HCT116 (cell line): ENCODE measurements around the gene RPS14. TPM values are rescaled to one million over a fixed set of nuclear protein-coding genes. Genes with fewer than 3 reads are reported as not detected.
A peak's percentile ranks its signal among the peaks of the same experiment; 100 is the strongest.

Source experiments
- ATAC-seq: fragments of 200-7000 bp; cut with Tn5 transposase; 2 replicates; pipeline ENCODE4 v1.9.1; 2020; ENCODE audit warnings: mild to moderate bottlenecking, moderate library complexity
- BruUV-seq: library from RNA; stranded (reverse); fragments of 400-500 nt; replicated peaks from 2 replicates; lab custom pipeline; 2021; lab: Mats Ljungman, UMichigan
- CTCF ChIA-PET: fragments of 300-600 bp; sonication (Branson Sonifier 250); formaldehyde crosslinking; loops from one replicate; lab custom pipeline; 2021; ENCODE audit warnings: antibody characterized with exemption; lab: Charles Lee
- POLR2A ChIA-PET: fragments of 300-600, 350-600 bp; sonication (Branson Sonifier 250); formaldehyde crosslinking; loops from one replicate; lab custom pipeline; 2021; ENCODE audit warnings: antibody characterized with exemption; lab: Charles Lee
- RAD21 ChIA-PET, 2 experiments: fragments of 300-600 bp; sonication (Branson Sonifier 250); formaldehyde crosslinking; loops; one replicate each; lab custom pipeline; 2023; ENCODE audit warnings: low total read pairs in 2 of 2; ENCODE audit not compliant: uncharacterized antibody in 2 of 2, unreplicated experiment in 2 of 2, low non-redundant PET in 1 of 2; lab: Charles Lee
- DNase-seq: peaks from one replicate; pipeline ENCODE4 v3.0.0-alpha.2; 2010; ENCODE audit warnings: low read depth, low spot score
- H2AFZ ChIP-seq: fragments of 200-600 bp; shearing (Covaris generic), sonication (generic); 2 replicates; pipeline ENCODE4 v1.6.1; 2017; ENCODE audit warnings: low read depth, mixed run types, mixed read lengths, antibody characterized with exemption, low read length; ENCODE audit not compliant: poor library complexity, severe bottlenecking
- H3K27ac ChIP-seq: 2 replicates; pipeline ENCODE4 v1.5.1; 2012; ENCODE audit warnings: low read depth, low read length
- H3K27me3 ChIP-seq: fragments of 200-600 bp; sonication (generic); 2 replicates; pipeline ENCODE4 v1.6.1; 2016; ENCODE audit warnings: mixed run types, low read length, mixed read lengths; ENCODE audit not compliant: insufficient read depth
- H3K36me3 ChIP-seq, 2 experiments: fragments of 200-500 bp in 1 of 2; fragments of 200-600 bp in 1 of 2; sonication (Bioruptor generic) in 1 of 2; sonication (generic) in 1 of 2; 2 replicates each; pipeline versions ENCODE4 v1.5.1 to v1.6.1; 2014 to 2016; ENCODE audit warnings: low read length in 2 of 2, inconsistent platforms in 1 of 2, mixed read lengths in 1 of 2, mixed run types in 1 of 2; ENCODE audit not compliant: insufficient read depth in 2 of 2, control insufficient read depth in 1 of 2
- H3K4me1 ChIP-seq, 2 experiments: fragments of 200-600 bp in 1 of 2; sonication (generic) in 1 of 2; 2 replicates each; pipeline versions ENCODE4 v1.5.1 to v1.6.1; 2012 to 2017; ENCODE audit warnings: low read length in 2 of 2, inconsistent platforms in 1 of 2, mild to moderate bottlenecking in 1 of 2, mixed read lengths in 1 of 2, mixed run types in 1 of 2, moderate library complexity in 1 of 2; ENCODE audit not compliant: insufficient read depth in 2 of 2, control insufficient read depth in 1 of 2
- H3K4me2 ChIP-seq: fragments of 200-600 bp; sonication (generic); 2 replicates; pipeline ENCODE4 v1.6.1; 2017; ENCODE audit warnings: mixed run types, low read length, mixed read lengths
- H3K4me3 ChIP-seq, 2 experiments: fragments of 200-600 bp in 1 of 2; sonication (generic) in 1 of 2; replicated peaks in 1 of 2; 2 replicates each; pipeline ENCODE4 v1.5.1; 2011 to 2016; ENCODE audit warnings: low read length in 2 of 2, control low read depth in 1 of 2, low read depth in 1 of 2, mild to moderate bottlenecking in 1 of 2, mixed read lengths in 1 of 2, mixed run types in 1 of 2
- H3K79me2 ChIP-seq: fragments of 200-600 bp; sonication (generic); 2 replicates; pipeline ENCODE4 v1.6.1; 2017; ENCODE audit warnings: mild to moderate bottlenecking, mixed run types, low read length, moderate library complexity, mixed read lengths; ENCODE audit not compliant: insufficient read depth
- H3K9ac ChIP-seq: fragments of 200-600 bp; sonication (generic); 2 replicates; pipeline ENCODE4 v1.6.1; 2016; ENCODE audit warnings: low read length, mixed read lengths
- H3K9me2 ChIP-seq: fragments of 200-600 bp; sonication (generic), shearing (Covaris generic); 2 replicates; pipeline ENCODE4 v1.6.1; 2017; ENCODE audit warnings: mixed run types, mild to moderate bottlenecking, moderate library complexity; ENCODE audit not compliant: insufficient read depth
- H3K9me3 ChIP-seq, 2 experiments: fragments of 200-500 bp in 1 of 2; fragments of 200-600 bp in 1 of 2; sonication (Bioruptor generic) in 1 of 2; sonication (generic) in 1 of 2; 2 replicates each; pipeline ENCODE4 v1.6.1; 2014 to 2017; ENCODE audit warnings: low read length in 2 of 2, mixed read lengths in 2 of 2, inconsistent platforms in 1 of 2, low read depth in 1 of 2, mild to moderate bottlenecking in 1 of 2, mixed run types in 1 of 2, moderate library complexity in 1 of 2; ENCODE audit not compliant: control insufficient read depth in 1 of 2, insufficient read depth in 1 of 2
- H4K20me1 ChIP-seq: fragments of 200-600 bp; sonication (generic), shearing (Covaris generic); 2 replicates; pipeline ENCODE4 v1.6.1; 2017; ENCODE audit warnings: mixed run types, mild to moderate bottlenecking, moderate library complexity; ENCODE audit not compliant: insufficient read depth
- CTCF ChIP-seq, 3 experiments: fragments of 200-600 bp in 1 of 3; sonication (generic) in 1 of 3; IDR thresholded peaks in 2 of 3; conservative IDR thresholded peaks in 1 of 3; 2 replicates each; pipeline ENCODE4 v1.5.1; 2012 to 2017; ENCODE audit warnings: low read depth in 2 of 3, low read length in 2 of 3, antibody characterized with exemption in 1 of 3, borderline replicate concordance in 1 of 3, control low read depth in 1 of 3, mild to moderate bottlenecking in 1 of 3, mixed read lengths in 1 of 3, mixed run types in 1 of 3, moderate library complexity in 1 of 3; ENCODE audit not compliant: insufficient read depth in 1 of 3
- EGR1 ChIP-seq: IDR thresholded peaks from 2 replicates; pipeline ENCODE4 v1.6.1; 2012; ENCODE audit warnings: low read depth
- JUND ChIP-seq: IDR thresholded peaks from 2 replicates; pipeline ENCODE4 v1.6.1; 2012
- MAX ChIP-seq: IDR thresholded peaks from 2 replicates; pipeline ENCODE4 v1.6.1; 2012
- RAD21 ChIP-seq: IDR thresholded peaks from 2 replicates; pipeline ENCODE4 v1.6.1; 2012; ENCODE audit warnings: low read depth, mild to moderate bottlenecking
- intact Hi-C: fragments of 100-400 bp; cut with micrococcal nuclease; formaldehyde crosslinking; loops from 2 replicates; pipeline ENCODE4 v1.10.0; 2022
- total RNA-seq: library from RNA; stranded (reverse); gene quantifications from one replicate; pipeline ENCODE4 v1.2.1, GENCODE V29; 2021; ENCODE audit not compliant: unreplicated experiment

RPS14 gene
- total RNA-seq, 1 experiment from 2014 or later, result 2,557 TPM

DNA sequence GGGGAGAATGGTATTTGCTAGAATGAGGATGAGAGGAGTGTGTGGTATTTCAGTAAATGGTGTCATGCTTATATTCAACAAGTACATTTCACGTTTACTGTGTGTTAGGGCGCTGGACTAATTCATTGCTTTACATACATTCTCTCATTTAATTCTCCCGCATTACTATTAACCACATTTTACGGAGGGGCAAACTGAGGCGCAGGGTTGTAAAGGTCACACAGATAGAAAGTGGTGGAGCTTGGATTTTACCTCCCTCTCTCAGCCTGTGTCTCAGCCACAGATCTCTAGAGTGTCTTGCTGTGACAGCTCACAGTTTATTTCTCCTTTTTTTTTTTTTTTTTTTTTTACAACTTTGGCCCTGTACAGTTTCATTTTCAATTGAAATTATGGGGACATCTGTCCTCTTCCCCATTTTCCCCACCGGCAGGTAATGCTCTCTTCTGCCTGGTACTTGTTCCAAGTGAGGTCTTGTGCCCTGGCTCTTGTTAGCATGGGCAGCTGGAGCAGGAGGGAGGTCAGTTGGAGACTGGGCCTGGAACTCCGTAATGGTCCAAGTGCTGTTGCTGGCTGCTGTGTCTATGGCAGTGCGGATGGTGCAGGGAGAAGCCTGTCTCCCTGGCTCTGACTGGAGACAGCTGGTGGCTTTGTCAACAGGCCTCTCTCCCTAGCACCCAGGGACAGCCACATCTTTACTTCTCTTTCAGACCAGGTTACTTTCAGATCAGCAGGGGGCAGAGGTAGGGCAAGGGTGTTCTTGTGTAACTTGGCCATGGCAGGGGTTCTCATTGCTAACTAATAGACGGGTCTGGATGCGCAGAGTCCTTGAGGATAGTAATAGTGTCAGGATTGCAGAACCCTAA, 37.9 kb upstream of the RPS14 start:
- no peak for DNase-seq
- intact Hi-C loops, result no loop called here

More for the DNA sequence above, 37.9 kb upstream of the RPS14 start:
- Histone ChIP-seq H3K4me1 (peaks cover 18 to 49% of the 10 kb centered on the region in 2 experiments), H3K27ac (peak overlapping the region; percentile 77; the same call in 1 of the 2 replicates), H2AFZ (no peak overlapping the region), H3K9me2 (no peaks in the 10 kb centered on the region), H3K4me2 (peak overlapping the region; percentile 97), H3K9ac (peak overlapping the region; percentile 96), H3K79me2 (peaks cover 58% of the 10 kb centered on the region), H3K9me3 (no peaks in the 10 kb centered on the region), H3K27me3 (no peaks in the 10 kb centered on the region), H4K20me1 (no peaks in the 10 kb centered on the region), H3K36me3 (peaks cover 0 to 4% of the 10 kb centered on the region in 2 experiments; a peak in 1 of 4 replicates), H3K4me3 (peak overlapping the region; percentile 78 to 91)
- no peak for TF ChIP-seq JUND
- TF ChIP-seq CTCF (IDR thresholded peaks at IDR 0.05 in 2 of 3, conservative IDR thresholded peaks at IDR 0.05 in 1 of 3; ENCODE audit: borderline replicate concordance in 1 of 3, insufficient read depth in 1 of 3, low read depth in 2 of 3, low read length in 2 of 3), result peak in 2 of 3 experiments; percentile 13 to 40; a peak in 2 of 6 replicates
- no peak for TF ChIP-seq MAX
- no peak for TF ChIP-seq EGR1
- TF ChIP-seq RAD21, result peak; percentile 30; the same call in 1 of the 2 replicates
- POLR2A ChIA-PET, result no interaction called here
- ATAC-seq, result peak; percentile 25; the same call in 1 of the 2 replicates
- CTCF ChIA-PET, result interaction anchor here (2.8 kb wide), 1 partner anchor 10 kb away, joined by 9 read pairs; no protein-coding TSS in a partner anchor
- BruUV-seq, result no TSS peak
- RAD21 ChIA-PET, result interaction anchor here in 1 of 2 experiments (0.7 kb wide), 1 partner anchor 214 kb away, joined by 4 read pairs; the partner anchor contains the start of gene RBM22
